GM23338 (cell line): Measurements from ENCODE around the gene COL24A1. TPM values are rescaled to one million over a fixed set of nuclear protein-coding genes. Genes with fewer than 3 reads are reported as not detected.

Source experiments
- ATAC-seq: fragments of 200-7000 bp; cut with Tn5 transposase; 3 replicates; pipeline ENCODE4 v1.9.1; 2020
- DNase-seq: peaks from one replicate; pipeline ENCODE4 v3.0.0-alpha.2; 2015; ENCODE audit warnings: low spot score
- H2AFZ ChIP-seq: fragments of 200-600 bp; sonication (generic); 2 replicates; pipeline ENCODE4 v1.8.0; 2016; ENCODE audit warnings: antibody characterized with exemption, mild to moderate bottlenecking, moderate library complexity
- H3F3A ChIP-seq: fragments of 200-600 bp; sonication (generic); replicated peaks from 2 replicates; pipeline ENCODE4 v1.8.0; 2017; ENCODE audit warnings: antibody characterized with exemption, mixed run types, low read depth
- H3K27ac ChIP-seq: fragments of 200-600 bp; sonication (generic); 2 replicates; pipeline ENCODE4 v1.6.1; 2016; ENCODE audit warnings: low read depth
- H3K27me3 ChIP-seq: fragments of 200-600 bp; sonication (generic); 2 replicates; pipeline ENCODE4 v1.8.0; 2016; ENCODE audit warnings: mild to moderate bottlenecking, mixed run types, moderate library complexity; ENCODE audit not compliant: insufficient read depth
- H3K36me3 ChIP-seq: fragments of 200-600 bp; sonication (generic); 2 replicates; pipeline ENCODE4 v1.8.0; 2016; ENCODE audit warnings: mild to moderate bottlenecking; ENCODE audit not compliant: insufficient read depth
- H3K4me1 ChIP-seq: fragments of 200-600 bp; sonication (generic); 2 replicates; pipeline ENCODE4 v1.8.0; 2016; ENCODE audit warnings: mild to moderate bottlenecking, moderate library complexity; ENCODE audit not compliant: insufficient read depth
- H3K4me2 ChIP-seq: fragments of 200-600 bp; sonication (generic); 2 replicates; pipeline ENCODE4 v1.7.1; 2017; ENCODE audit warnings: mixed run types
- H3K4me3 ChIP-seq: fragments of 200-600 bp; sonication (generic); 2 replicates; pipeline ENCODE4 v1.6.1; 2016; ENCODE audit warnings: mixed run types
- H3K79me2 ChIP-seq: fragments of 200-600 bp; sonication (generic); replicated peaks from 2 replicates; pipeline ENCODE4 v1.8.0; 2017; ENCODE audit warnings: mild to moderate bottlenecking; ENCODE audit not compliant: insufficient read depth
- H3K9me2 ChIP-seq: fragments of 200-600 bp; sonication (generic); 2 replicates; pipeline ENCODE4 v1.8.0; 2017; ENCODE audit not compliant: insufficient read depth
- H4K20me1 ChIP-seq: fragments of 200-600 bp; sonication (generic); replicated peaks from 2 replicates; pipeline ENCODE4 v1.8.0; 2017; ENCODE audit warnings: mild to moderate bottlenecking; ENCODE audit not compliant: insufficient read depth
- H3K27ac Mint-ChIP-seq: 2 replicates; pipeline ENCODE4 v1.8.0; 2020; ENCODE audit warnings: inconsistent platforms, mild to moderate bottlenecking, moderate library complexity, mixed read lengths
- H3K27me3 Mint-ChIP-seq: 3 replicates; pipeline ENCODE4 v1.8.0; 2022; ENCODE audit warnings: low read depth, mild to moderate bottlenecking, moderate library complexity, mixed read lengths, inconsistent platforms; ENCODE audit not compliant: insufficient read depth, poor library complexity
- H3K36me3 Mint-ChIP-seq: 3 replicates; pipeline ENCODE4 v1.8.0; 2021; ENCODE audit warnings: low read depth, mild to moderate bottlenecking, inconsistent platforms, moderate library complexity, mixed read lengths
- H3K4me1 Mint-ChIP-seq: 3 replicates; pipeline ENCODE4 v1.8.0; 2020; ENCODE audit warnings: mild to moderate bottlenecking, inconsistent platforms, mixed read lengths
- H3K4me3 Mint-ChIP-seq: 3 replicates; pipeline ENCODE4 v1.8.0; 2021; ENCODE audit warnings: moderate library complexity, mild to moderate bottlenecking, inconsistent platforms, mixed read lengths
- H3K9me3 Mint-ChIP-seq: 3 replicates; pipeline ENCODE4 v1.8.0; 2020; ENCODE audit warnings: moderate library complexity, mild to moderate bottlenecking, inconsistent platforms, mixed read lengths
- CREB1 ChIP-seq: fragments of 250-450 bp; sonication (Bioruptor Pico); IDR thresholded peaks from 2 replicates; pipeline ENCODE4 v1.5.0; 2020; ENCODE audit warnings: low read depth, mild to moderate bottlenecking, moderate library complexity
- EZH2 ChIP-seq: fragments of 200-600 bp; sonication (generic); IDR thresholded peaks from one replicate; pipeline ENCODE4 v1.8.0; 2017; ENCODE audit warnings: antibody characterized with exemption, mild to moderate bottlenecking, low read depth; ENCODE audit not compliant: unreplicated experiment
- EZH2phosphoT487 ChIP-seq: fragments of 200-600 bp; sonication (generic); IDR thresholded peaks from one replicate; pipeline ENCODE4 v1.8.1; 2018; ENCODE audit warnings: antibody characterized with exemption; ENCODE audit not compliant: unreplicated experiment
- JUNB ChIP-seq: IDR thresholded peaks from one replicate; pipeline ENCODE4 v1.6.1; 2016; ENCODE audit warnings: antibody characterized with exemption; ENCODE audit not compliant: unreplicated experiment
- NANOG ChIP-seq: IDR thresholded peaks from 2 replicates; pipeline ENCODE4 v1.6.1; 2016; ENCODE audit warnings: antibody characterized with exemption, borderline replicate concordance
- POLR2AphosphoS5 ChIP-seq: IDR thresholded peaks from 2 replicates; pipeline ENCODE4 v1.6.1; 2016; ENCODE audit warnings: antibody characterized with exemption, low read depth
- STAT1 ChIP-seq: IDR thresholded peaks from one replicate; pipeline ENCODE4 v1.6.1; 2016; ENCODE audit warnings: antibody characterized with exemption; ENCODE audit not compliant: unreplicated experiment
- ZNF114 ChIP-seq: fragments of 250-450 bp; sonication (Bioruptor Pico); IDR thresholded peaks from 2 replicates; pipeline ENCODE4 v1.5.0; 2020; ENCODE audit warnings: mild to moderate bottlenecking, moderate library complexity
- ZNF331 ChIP-seq: fragments of 250-450 bp; sonication (Bioruptor Pico); IDR thresholded peaks from 2 replicates; pipeline ENCODE4 v1.5.0; 2020; ENCODE audit warnings: low read depth, mild to moderate bottlenecking, moderate library complexity
- polyA plus RNA-seq: library from polyadenylated mRNA; unstranded; fragments of >200 nt; fragmentation: Nextera tagmentation; extraction: Ambion mirVana; gene quantifications from 2 replicates; pipeline ENCODE4 v1.2.1, GENCODE V29; 2016
- total RNA-seq: library from RNA; depleted of rRNA; stranded (reverse); fragments of >200 nt; shearing (Covaris generic); gene quantifications from 2 replicates; pipeline ENCODE4 v1.2.3, GENCODE V29; 2014
- TF ChIP-seq, protein P1 (sequence below), 2 experiments: fragments of 200-600 bp in 1 of 2; sonication (generic) in 1 of 2; conservative IDR thresholded peaks; 2 replicates each; pipeline versions ENCODE4 v1.5.1 to v1.6.1; 2016 to 2017; ENCODE audit warnings: antibody characterized with exemption in 2 of 2, low read depth in 2 of 2, mild to moderate bottlenecking in 2 of 2, moderate library complexity in 1 of 2
- TF ChIP-seq, protein P2 (sequence below): IDR thresholded peaks from 2 replicates; pipeline ENCODE4 v1.6.1; 2016; ENCODE audit warnings: antibody characterized with exemption
- TF ChIP-seq, protein P3 (sequence below): IDR thresholded peaks from one replicate; pipeline ENCODE4 v1.6.1; 2018; ENCODE audit warnings: antibody characterized with exemption; ENCODE audit not compliant: unreplicated experiment
- TF ChIP-seq, protein P4 (sequence below): fragments of 250-450 bp; sonication (Bioruptor Pico); IDR thresholded peaks from 2 replicates; pipeline ENCODE4 v1.5.0; 2020; ENCODE audit warnings: mild to moderate bottlenecking, moderate library complexity

Gene COL24A1
- total and polyA plus RNA-seq, 2 experiments from 2014 or later, result 1.2 to 2.1 TPM

DNA sequence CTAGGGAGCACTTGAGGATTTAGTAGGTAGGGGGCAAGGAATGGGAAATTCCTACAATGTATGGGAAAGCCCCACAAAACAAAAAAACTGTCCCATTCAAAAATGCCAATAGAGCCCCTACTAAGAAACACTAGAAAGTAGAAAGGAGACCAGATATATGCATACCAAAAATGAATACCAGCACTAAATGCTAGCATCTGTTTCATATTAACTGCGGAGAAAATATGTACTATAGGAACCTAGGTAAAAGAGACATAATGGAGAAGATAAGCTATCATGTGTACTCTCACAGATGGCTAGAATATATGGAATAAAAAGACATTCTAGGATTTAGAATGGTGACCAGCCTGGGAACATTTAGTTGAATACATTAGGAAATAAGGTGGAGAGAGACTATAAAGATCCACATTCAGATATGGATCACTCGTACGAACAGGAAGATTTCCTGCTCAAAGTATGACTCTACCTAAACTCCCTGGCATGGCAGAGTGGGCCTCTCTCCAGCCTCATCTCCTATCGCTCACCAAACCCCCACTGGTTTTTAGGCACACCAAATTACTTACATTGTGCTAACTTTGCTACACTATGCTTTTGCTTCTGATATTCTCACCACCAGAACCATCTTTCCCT is 466.7 kb downstream of the COL24A1 start:
- Mint-ChIP-seq H3K27ac (peak overlapping the region; percentile 56), H3K27me3 (no peaks in the 10 kb centered on the region)

More for the DNA sequence above, 466.7 kb downstream of the COL24A1 start:
- DNase-seq, result no peak
- Mint-ChIP-seq H3K4me1 (0 out of 3 replicates have a peak, but pooled peaks cover 4% of the 10 kb centered on the region), H3K36me3 (peaks cover 10% of the 10 kb centered on the region; the same call in 2 of the 3 replicates), H3K9me3 (no peaks in the 10 kb centered on the region; the same call in 2 of the 3 replicates), H3K4me3 (no peak overlapping the region)
- Histone ChIP-seq H4K20me1 (no peaks in the 10 kb centered on the region; the same call in 1 of the 2 replicates), H3K4me1 (no peaks in the 10 kb centered on the region), H3K27ac (no peak overlapping the region), H3K27me3 (no peaks in the 10 kb centered on the region), H3K4me3 (no peak overlapping the region), H3K36me3 (no peaks in the 10 kb centered on the region; the same call in 1 of the 2 replicates), H3K9me2 (no peaks in the 10 kb centered on the region), H3K79me2 (peaks cover 42% of the 10 kb centered on the region), H3K4me2 (no peak overlapping the region), H2AFZ (no peak overlapping the region), H3F3A (no peaks in the 10 kb centered on the region)
- ATAC-seq, result no peak
- TF ChIP-seq ZNF114 (CRISPR knock-in tag) (no peak), ZNF331 (CRISPR knock-in tag) (no peak), EZH2phosphoT487 (no peak), JUNB (no peak), NANOG (no peak), EZH2 (no peak), POLR2AphosphoS5 (no peak), STAT1 (no peak), CREB1 (CRISPR knock-in tag) (no peak)
- TF ChIP-seq, protein P1, sequence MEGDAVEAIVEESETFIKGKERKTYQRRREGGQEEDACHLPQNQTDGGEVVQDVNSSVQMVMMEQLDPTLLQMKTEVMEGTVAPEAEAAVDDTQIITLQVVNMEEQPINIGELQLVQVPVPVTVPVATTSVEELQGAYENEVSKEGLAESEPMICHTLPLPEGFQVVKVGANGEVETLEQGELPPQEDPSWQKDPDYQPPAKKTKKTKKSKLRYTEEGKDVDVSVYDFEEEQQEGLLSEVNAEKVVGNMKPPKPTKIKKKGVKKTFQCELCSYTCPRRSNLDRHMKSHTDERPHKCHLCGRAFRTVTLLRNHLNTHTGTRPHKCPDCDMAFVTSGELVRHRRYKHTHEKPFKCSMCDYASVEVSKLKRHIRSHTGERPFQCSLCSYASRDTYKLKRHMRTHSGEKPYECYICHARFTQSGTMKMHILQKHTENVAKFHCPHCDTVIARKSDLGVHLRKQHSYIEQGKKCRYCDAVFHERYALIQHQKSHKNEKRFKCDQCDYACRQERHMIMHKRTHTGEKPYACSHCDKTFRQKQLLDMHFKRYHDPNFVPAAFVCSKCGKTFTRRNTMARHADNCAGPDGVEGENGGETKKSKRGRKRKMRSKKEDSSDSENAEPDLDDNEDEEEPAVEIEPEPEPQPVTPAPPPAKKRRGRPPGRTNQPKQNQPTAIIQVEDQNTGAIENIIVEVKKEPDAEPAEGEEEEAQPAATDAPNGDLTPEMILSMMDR (conservative IDR thresholded peaks at IDR 0.05; ENCODE audit: low read depth in 2 of 2), result no peak
- TF ChIP-seq, protein P2, sequence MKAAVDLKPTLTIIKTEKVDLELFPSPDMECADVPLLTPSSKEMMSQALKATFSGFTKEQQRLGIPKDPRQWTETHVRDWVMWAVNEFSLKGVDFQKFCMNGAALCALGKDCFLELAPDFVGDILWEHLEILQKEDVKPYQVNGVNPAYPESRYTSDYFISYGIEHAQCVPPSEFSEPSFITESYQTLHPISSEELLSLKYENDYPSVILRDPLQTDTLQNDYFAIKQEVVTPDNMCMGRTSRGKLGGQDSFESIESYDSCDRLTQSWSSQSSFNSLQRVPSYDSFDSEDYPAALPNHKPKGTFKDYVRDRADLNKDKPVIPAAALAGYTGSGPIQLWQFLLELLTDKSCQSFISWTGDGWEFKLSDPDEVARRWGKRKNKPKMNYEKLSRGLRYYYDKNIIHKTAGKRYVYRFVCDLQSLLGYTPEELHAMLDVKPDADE, result no peak
- TF ChIP-seq, protein P3, sequence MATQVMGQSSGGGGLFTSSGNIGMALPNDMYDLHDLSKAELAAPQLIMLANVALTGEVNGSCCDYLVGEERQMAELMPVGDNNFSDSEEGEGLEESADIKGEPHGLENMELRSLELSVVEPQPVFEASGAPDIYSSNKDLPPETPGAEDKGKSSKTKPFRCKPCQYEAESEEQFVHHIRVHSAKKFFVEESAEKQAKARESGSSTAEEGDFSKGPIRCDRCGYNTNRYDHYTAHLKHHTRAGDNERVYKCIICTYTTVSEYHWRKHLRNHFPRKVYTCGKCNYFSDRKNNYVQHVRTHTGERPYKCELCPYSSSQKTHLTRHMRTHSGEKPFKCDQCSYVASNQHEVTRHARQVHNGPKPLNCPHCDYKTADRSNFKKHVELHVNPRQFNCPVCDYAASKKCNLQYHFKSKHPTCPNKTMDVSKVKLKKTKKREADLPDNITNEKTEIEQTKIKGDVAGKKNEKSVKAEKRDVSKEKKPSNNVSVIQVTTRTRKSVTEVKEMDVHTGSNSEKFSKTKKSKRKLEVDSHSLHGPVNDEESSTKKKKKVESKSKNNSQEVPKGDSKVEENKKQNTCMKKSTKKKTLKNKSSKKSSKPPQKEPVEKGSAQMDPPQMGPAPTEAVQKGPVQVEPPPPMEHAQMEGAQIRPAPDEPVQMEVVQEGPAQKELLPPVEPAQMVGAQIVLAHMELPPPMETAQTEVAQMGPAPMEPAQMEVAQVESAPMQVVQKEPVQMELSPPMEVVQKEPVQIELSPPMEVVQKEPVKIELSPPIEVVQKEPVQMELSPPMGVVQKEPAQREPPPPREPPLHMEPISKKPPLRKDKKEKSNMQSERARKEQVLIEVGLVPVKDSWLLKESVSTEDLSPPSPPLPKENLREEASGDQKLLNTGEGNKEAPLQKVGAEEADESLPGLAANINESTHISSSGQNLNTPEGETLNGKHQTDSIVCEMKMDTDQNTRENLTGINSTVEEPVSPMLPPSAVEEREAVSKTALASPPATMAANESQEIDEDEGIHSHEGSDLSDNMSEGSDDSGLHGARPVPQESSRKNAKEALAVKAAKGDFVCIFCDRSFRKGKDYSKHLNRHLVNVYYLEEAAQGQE, result no peak
- TF ChIP-seq, protein P4, sequence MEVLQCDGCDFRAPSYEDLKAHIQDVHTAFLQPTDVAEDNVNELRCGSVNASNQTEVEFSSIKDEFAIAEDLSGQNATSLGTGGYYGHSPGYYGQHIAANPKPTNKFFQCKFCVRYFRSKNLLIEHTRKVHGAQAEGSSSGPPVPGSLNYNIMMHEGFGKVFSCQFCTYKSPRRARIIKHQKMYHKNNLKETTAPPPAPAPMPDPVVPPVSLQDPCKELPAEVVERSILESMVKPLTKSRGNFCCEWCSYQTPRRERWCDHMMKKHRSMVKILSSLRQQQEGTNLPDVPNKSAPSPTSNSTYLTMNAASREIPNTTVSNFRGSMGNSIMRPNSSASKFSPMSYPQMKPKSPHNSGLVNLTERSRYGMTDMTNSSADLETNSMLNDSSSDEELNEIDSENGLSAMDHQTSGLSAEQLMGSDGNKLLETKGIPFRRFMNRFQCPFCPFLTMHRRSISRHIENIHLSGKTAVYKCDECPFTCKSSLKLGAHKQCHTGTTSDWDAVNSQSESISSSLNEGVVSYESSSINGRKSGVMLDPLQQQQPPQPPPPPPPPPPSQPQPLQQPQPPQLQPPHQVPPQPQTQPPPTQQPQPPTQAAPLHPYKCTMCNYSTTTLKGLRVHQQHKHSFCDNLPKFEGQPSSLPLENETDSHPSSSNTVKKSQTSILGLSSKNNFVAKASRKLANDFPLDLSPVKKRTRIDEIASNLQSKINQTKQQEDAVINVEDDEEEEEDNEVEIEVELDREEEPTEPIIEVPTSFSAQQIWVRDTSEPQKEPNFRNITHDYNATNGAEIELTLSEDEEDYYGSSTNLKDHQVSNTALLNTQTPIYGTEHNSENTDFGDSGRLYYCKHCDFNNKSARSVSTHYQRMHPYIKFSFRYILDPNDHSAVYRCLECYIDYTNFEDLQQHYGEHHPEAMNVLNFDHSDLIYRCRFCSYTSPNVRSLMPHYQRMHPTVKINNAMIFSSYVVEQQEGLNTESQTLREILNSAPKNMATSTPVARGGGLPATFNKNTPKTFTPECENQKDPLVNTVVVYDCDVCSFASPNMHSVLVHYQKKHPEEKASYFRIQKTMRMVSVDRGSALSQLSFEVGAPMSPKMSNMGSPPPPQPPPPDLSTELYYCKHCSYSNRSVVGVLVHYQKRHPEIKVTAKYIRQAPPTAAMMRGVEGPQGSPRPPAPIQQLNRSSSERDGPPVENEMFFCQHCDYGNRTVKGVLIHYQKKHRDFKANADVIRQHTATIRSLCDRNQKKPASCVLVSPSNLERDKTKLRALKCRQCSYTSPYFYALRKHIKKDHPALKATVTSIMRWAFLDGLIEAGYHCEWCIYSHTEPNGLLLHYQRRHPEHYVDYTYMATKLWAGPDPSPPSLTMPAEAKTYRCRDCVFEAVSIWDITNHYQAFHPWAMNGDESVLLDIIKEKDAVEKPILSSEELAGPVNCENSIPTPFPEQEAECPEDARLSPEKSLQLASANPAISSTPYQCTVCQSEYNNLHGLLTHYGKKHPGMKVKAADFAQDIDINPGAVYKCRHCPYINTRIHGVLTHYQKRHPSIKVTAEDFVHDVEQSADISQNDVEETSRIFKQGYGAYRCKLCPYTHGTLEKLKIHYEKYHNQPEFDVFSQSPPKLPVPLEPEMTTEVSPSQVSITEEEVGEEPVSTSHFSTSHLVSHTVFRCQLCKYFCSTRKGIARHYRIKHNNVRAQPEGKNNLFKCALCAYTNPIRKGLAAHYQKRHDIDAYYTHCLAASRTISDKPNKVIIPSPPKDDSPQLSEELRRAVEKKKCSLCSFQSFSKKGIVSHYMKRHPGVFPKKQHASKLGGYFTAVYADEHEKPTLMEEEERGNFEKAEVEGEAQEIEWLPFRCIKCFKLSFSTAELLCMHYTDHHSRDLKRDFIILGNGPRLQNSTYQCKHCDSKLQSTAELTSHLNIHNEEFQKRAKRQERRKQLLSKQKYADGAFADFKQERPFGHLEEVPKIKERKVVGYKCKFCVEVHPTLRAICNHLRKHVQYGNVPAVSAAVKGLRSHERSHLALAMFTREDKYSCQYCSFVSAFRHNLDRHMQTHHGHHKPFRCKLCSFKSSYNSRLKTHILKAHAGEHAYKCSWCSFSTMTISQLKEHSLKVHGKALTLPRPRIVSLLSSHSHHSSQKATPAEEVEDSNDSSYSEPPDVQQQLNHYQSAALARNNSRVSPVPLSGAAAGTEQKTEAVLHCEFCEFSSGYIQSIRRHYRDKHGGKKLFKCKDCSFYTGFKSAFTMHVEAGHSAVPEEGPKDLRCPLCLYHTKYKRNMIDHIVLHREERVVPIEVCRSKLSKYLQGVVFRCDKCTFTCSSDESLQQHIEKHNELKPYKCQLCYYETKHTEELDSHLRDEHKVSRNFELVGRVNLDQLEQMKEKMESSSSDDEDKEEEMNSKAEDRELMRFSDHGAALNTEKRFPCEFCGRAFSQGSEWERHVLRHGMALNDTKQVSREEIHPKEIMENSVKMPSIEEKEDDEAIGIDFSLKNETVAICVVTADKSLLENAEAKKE (CRISPR knock-in tag), result no peak
